ENCODE results near the gene ID3.

Gene ID3

GRCh38 chr1:23594149-23594907 is 35.0 kb upstream of the ID3 start:
- no peak for TF ChIP-seq CTCF (IDR thresholded peaks at IDR 0.05; ENCODE audit: control extremely low read depth, extremely low read depth, low read depth, missing control alignments)
- no peak for DNase-seq (ENCODE audit: extremely low spot score)
- CTCF ChIA-PET, result interaction anchor here (1.0 to 4.1 kb wide), 8 partner anchors 11 to 44 kb away, joined by 3 to 18 read pairs (median 4); no protein-coding TSS in a partner anchor
- POLR2A ChIA-PET, result no interaction called here

DNA sequence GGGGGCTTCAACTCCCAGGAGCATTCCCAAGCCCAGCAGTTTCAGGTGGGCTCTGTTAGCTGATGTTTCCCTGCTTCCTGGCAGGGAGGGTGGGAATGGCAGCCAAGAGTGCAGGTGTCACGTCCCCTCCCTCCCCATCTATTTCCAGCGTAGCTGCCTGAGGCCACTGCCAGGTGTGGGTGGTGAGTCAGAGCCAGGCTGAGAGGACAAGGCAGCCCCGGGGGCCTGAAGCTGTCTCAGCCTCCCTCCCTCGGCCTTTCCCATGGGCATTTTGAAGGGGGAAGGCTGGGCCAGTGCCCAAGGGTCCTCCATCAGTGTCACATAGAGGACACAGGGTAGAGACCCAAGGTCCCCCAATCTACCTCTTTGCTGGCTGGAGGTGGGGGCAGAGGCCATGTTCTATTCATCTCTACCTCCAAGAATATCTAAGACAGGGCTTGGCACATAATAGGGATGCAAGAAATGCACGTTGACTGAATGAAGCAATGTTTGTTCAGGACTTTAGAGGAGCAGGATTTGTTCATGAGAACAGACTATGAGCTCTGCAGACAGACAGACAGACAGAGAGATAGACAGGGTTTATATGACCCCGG is 34.4 kb upstream of the ID3 start:
- CTCF ChIA-PET, result interaction anchor here (1.0 to 4.1 kb wide), 10 partner anchors 12 to 97 kb away, joined by 3 to 26 read pairs (median 6); no protein-coding TSS in a partner anchor
- no peak for DNase-seq (ENCODE audit: extremely low spot score)
- POLR2A ChIA-PET, result interaction anchor here (1.8 kb wide), 1 partner anchor 34 kb away, joined by 6 read pairs; the partner anchor contains the start of gene ID3
- TF ChIP-seq CTCF (IDR thresholded peaks at IDR 0.05; ENCODE audit: control extremely low read depth, extremely low read depth, low read depth, missing control alignments), result no peak

DNA sequence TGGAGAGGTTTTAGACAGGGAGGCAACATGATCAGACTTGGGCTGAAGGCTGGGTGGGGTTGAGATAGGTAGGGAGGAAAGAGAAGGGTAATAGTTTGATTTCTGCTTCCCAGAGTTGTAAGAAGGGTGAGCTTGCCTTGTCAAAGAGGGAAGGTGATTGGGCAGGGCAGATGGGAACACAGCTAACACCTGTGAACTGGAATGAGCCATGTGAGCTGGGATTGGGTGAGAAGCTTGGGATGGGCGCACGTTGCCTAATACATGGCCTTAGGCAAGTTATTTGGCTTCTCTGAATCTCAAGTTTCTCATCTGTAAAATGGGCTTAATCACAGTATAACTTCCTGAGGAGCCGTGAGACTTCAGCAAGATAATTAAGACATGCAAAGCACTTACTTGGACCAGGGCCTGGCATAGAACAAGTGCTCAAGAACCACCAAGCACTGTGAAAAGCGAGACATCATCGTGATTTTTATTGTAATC is 33.8 kb upstream of the ID3 start:
- CTCF ChIA-PET, result interaction anchor here (1.0 to 4.1 kb wide), 12 partner anchors 12 to 96 kb away, joined by 3 to 26 read pairs (median 8); no protein-coding TSS in a partner anchor
- POLR2A ChIA-PET, result interaction anchor here (0.7 to 1.8 kb wide), 3 partner anchors 16 to 98 kb away, joined by 3 to 6 read pairs (median 3); partner anchors contain the start of genes ID3 and RPL11
- no peak for TF ChIP-seq CTCF (IDR thresholded peaks at IDR 0.05; ENCODE audit: control extremely low read depth, extremely low read depth, low read depth, missing control alignments)
- no peak for DNase-seq (ENCODE audit: extremely low spot score)

- ChIA-PET POLR2A (interaction anchor here (0.7 to 1.8 kb wide), 5 partner anchors 8 to 99 kb away, joined by 3 to 10 read pairs (median 4); partner anchors contain the start of genes ID3 and RPL11), CTCF (interaction anchor here (0.9 to 4.1 kb wide), 19 partner anchors 8 to 324 kb away, joined by 3 to 26 read pairs (median 4); no protein-coding TSS in a partner anchor)
- no peak for TF ChIP-seq CTCF (IDR thresholded peaks at IDR 0.05; ENCODE audit: control extremely low read depth, extremely low read depth, low read depth, missing control alignments)
- DNase-seq (ENCODE audit: extremely low spot score), result no peak
These were observed 33.0 kb upstream of the ID3 start for GRCh38 chr1:23592209-23592892.

GRCh38 chr1:23591460-23592208 is 32.3 kb upstream of the ID3 start:
- peak; percentile 79 for DNase-seq (ENCODE audit: extremely low spot score)
- CTCF ChIA-PET, result interaction anchor here (0.8 to 4.1 kb wide), 20 partner anchors 8 to 325 kb away, joined by 3 to 26 read pairs (median 4); no protein-coding TSS in a partner anchor
- POLR2A ChIA-PET, result interaction anchor here (0.7 to 1.8 kb wide), 5 partner anchors 9 to 255 kb away, joined by 3 to 10 read pairs (median 4); partner anchors contain the start of gene ID3

More at GRCh38 chr1:23591460-23592208, 32.3 kb upstream of the ID3 start:
- no peak for TF ChIP-seq CTCF (IDR thresholded peaks at IDR 0.05; ENCODE audit: control extremely low read depth, extremely low read depth, low read depth, missing control alignments)
